ENCODE measurements around the gene C1QTNF2.
A peak's percentile ranks its signal among the peaks of the same experiment; 100 is the strongest.

DNA sequence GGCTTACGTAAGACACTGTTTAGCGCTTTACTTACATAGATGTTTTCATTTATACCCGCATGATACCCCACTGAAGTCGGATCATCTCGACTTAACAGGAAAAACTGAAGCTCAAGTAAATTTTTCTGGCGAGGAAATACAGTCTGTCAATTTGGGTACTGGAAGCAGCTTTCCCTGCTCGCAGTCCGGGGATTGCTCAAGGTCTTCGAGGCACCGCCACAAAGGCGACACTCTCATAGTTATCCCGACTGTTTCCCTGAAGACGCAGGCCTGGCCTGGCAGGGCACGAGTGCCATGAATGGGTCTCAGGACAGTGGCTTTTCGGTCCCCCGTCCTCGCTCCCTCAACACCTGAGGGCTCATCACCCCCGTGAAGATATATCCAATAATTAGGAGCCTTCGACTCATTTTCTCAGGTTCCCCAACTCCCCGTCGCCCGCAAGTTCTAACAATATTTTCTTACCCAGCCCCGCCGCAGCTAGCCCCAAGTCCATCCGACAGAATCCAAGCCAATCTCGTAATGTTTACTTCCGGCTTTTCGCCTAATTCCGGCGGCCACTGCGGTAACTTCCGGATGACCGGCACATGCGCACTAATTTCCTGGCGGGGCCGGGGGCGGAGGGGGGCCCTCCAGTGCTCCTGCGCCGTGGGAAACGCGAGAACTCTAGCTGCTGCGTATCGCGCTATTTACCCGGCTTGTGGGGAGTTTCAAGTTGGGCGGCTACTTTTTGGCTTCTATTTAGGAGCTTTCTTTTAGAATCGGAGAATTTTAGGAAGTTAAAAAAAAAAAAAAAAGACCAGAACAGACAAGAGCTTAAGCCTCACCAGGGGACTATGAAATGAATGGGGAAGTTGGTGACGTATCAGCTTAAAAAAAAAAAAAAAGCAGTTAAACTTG, 48.4 kb upstream of the C1QTNF2 start, which contains the start of gene SLU7:
- no peak for TF ChIP-seq SUZ12 (IDR thresholded peaks at IDR 0.05)
- TF ChIP-seq ELF4 (IDR thresholded peaks at IDR 0.05), result peak; percentile 85
- TF ChIP-seq ZNF384 (IDR thresholded peaks at IDR 0.05), result peak; percentile 89
- no peak for TF ChIP-seq TARDBP (IDR thresholded peaks at IDR 0.05)
- peak; percentile 81; the same call in 1 of the 2 replicates for TF ChIP-seq FOXM1 (IDR thresholded peaks at IDR 0.05; ENCODE audit: borderline replicate concordance)
- no peak for TF ChIP-seq ARNT (IDR thresholded peaks at IDR 0.05)

Measured in HEK293T (cell line).